Uterus (tissue), 4 donors: ENCODE measurements around the gene KNSTRN. TPM values are rescaled to one million over a fixed set of nuclear protein-coding genes. Genes with fewer than 3 reads are reported as not detected.

Experiments used
- DNase-seq, 2 donors: peaks; one replicate each; pipeline ENCODE4 v3.0.0-alpha.2; 2019 to 2020
- H3K27ac ChIP-seq, 2 donors: fragments of 200-600 bp; sonication (generic); 1 replicate in 1 of 2; 2 replicates in 1 of 2; pipeline ENCODE4 v1.5.1; 2016 to 2018
- H3K27me3 ChIP-seq, 2 donors: fragments of 200-600 bp; sonication (generic); one replicate each; pipeline ENCODE4 v1.5.1; 2018 to 2019; ENCODE audit warnings: control low read depth in 1 of 2
- H3K36me3 ChIP-seq, 2 donors: fragments of 200-600 bp; sonication (generic); one replicate each; pipeline ENCODE4 v1.5.1; 2019; ENCODE audit warnings: control low read depth in 1 of 2
- H3K4me1 ChIP-seq, 2 donors: fragments of 200-600 bp; sonication (generic); one replicate each; pipeline ENCODE4 v1.5.1; 2018 to 2019; ENCODE audit warnings: control low read depth in 1 of 2
- H3K4me3 ChIP-seq, 2 donors: fragments of 200-600 bp; sonication (generic); 1 replicate in 1 of 2; 2 replicates in 1 of 2; pipeline ENCODE4 v1.5.1; 2018 to 2019; ENCODE audit warnings: mild to moderate bottlenecking in 1 of 2
- H3K9me3 ChIP-seq, 2 donors: fragments of 200-600 bp; sonication (generic); one replicate each; pipeline ENCODE4 v1.5.1; 2019; ENCODE audit warnings: control low read depth in 1 of 2
- CTCF ChIP-seq, 4 experiments: fragments of 200-600 bp in 2 of 4; fragments of 450-650 bp in 2 of 4; sonication (generic) in 2 of 4; IDR thresholded peaks; one replicate each; pipeline ENCODE4 v1.5.1; 2016 to 2019; ENCODE audit warnings: antibody characterized with exemption in 4 of 4, mild to moderate bottlenecking in 2 of 4, moderate library complexity in 1 of 4
- POLR2A ChIP-seq, 2 donors: fragments of 450-650 bp; IDR thresholded peaks; one replicate each; pipeline ENCODE4 v1.6.1; 2016; ENCODE audit warnings: antibody characterized with exemption in 2 of 2, mild to moderate bottlenecking in 1 of 2, moderate library complexity in 1 of 2
- intact Hi-C: fragments of 100-400 bp; cut with DNase I; formaldehyde crosslinking; loops from one replicate; pipeline ENCODE4 v1.15.1; 2023; ENCODE audit warnings: low total_unique reads
- total RNA-seq, 4 donors: library from RNA; depleted of rRNA in 3 of 4; stranded (reverse); fragments of >200 nt in 3 of 4; gene quantifications; one replicate each; pipeline versions ENCODE4 v1.1.0 to v1.2.4, GENCODE V29; 2014 to 2023
- donor health status: DM: yes; HTN: yes; CAD: no.

Gene KNSTRN
- total RNA-seq, 4 donors from 2014 or later = 2.1 to 23.5 (median 9.7) TPM

GRCh38 chr15:40335938-40336743, 46.4 kb upstream of the KNSTRN start:
- Histone ChIP-seq H3K4me1 (peaks cover 6 to 26% of the 10 kb centered on the region in 2 donors), H3K36me3 (no peaks in the 10 kb centered on the region), H3K9me3 (no peaks in the 10 kb centered on the region), H3K27me3 (no peaks in the 10 kb centered on the region), H3K27ac (peak overlapping the region in 1 of 2 donors; percentile 97), H3K4me3 (no peak overlapping the region)
- DNase-seq = no peak
- intact Hi-C loops = no loop called here
- TF ChIP-seq POLR2A (IDR thresholded peaks at IDR 0.05) = no peak
- no peak for TF ChIP-seq CTCF (IDR thresholded peaks at IDR 0.05)

GRCh38 chr15:40336744-40337122, 45.8 kb upstream of the KNSTRN start:
- Histone ChIP-seq H3K9me3 (no peaks in the 10 kb centered on the region), H3K4me1 (peaks cover 7 to 26% of the 10 kb centered on the region in 2 donors), H3K4me3 (no peak overlapping the region), H3K36me3 (no peaks in the 10 kb centered on the region), H3K27me3 (no peaks in the 10 kb centered on the region), H3K27ac (peak overlapping the region; percentile 96 to 97)
- no peak for TF ChIP-seq POLR2A (IDR thresholded peaks at IDR 0.05)
- TF ChIP-seq CTCF (IDR thresholded peaks at IDR 0.05) = no peak
- intact Hi-C loops = no loop called here
- no peak for DNase-seq

GRCh38 chr15:40337597-40337996, 44.9 kb upstream of the KNSTRN start:
- Histone ChIP-seq H3K27ac (peak overlapping the region; percentile 96 to 97), H3K27me3 (no peaks in the 10 kb centered on the region), H3K9me3 (no peaks in the 10 kb centered on the region), H3K4me3 (no peak overlapping the region), H3K4me1 (peaks cover 7 to 26% of the 10 kb centered on the region in 2 donors), H3K36me3 (no peaks in the 10 kb centered on the region)
- peak; percentile 50 to 54 for DNase-seq
- TF ChIP-seq CTCF (IDR thresholded peaks at IDR 0.05) = no peak
- no peak for TF ChIP-seq POLR2A (IDR thresholded peaks at IDR 0.05)
- intact Hi-C loops = no loop called here

- H3K4me1 ChIP-seq = peaks cover 7 to 26% of the 10 kb centered on the region in 2 donors
- no peak for TF ChIP-seq POLR2A (IDR thresholded peaks at IDR 0.05)
- peak; percentile 41 to 57 (median 55) for TF ChIP-seq CTCF (IDR thresholded peaks at IDR 0.05)
- intact Hi-C loops = no loop called here
Observed at GRCh38 chr15:40338041-40338657, 44.4 kb upstream of the KNSTRN start.

More at GRCh38 chr15:40338041-40338657, 44.4 kb upstream of the KNSTRN start:
- peak; percentile 55 to 69 for DNase-seq
- Histone ChIP-seq H3K9me3 (no peaks in the 10 kb centered on the region), H3K4me3 (no peak overlapping the region), H3K27ac (peak overlapping the region; percentile 96 to 97), H3K36me3 (no peaks in the 10 kb centered on the region), H3K27me3 (no peaks in the 10 kb centered on the region)
